ENCODE measurements around the gene TBC1D22A.

Gene TBC1D22A

GRCh38 chr22:47205081-47205491 is 442.6 kb downstream of the TBC1D22A start:
- H3K9me3 ChIP-seq (ENCODE audit: control insufficient read depth, insufficient read depth, low read length): no peaks in the 10 kb centered on the region
- no peaks in the 10 kb centered on the region for H3K36me3 ChIP-seq (ENCODE audit: insufficient read depth, low read length)
- no peak overlapping the region for H3K9ac ChIP-seq (ENCODE audit: low read depth, low read length)
- no peaks in the 10 kb centered on the region for H3K4me1 ChIP-seq (ENCODE audit: insufficient read depth, low read length)

DNA sequence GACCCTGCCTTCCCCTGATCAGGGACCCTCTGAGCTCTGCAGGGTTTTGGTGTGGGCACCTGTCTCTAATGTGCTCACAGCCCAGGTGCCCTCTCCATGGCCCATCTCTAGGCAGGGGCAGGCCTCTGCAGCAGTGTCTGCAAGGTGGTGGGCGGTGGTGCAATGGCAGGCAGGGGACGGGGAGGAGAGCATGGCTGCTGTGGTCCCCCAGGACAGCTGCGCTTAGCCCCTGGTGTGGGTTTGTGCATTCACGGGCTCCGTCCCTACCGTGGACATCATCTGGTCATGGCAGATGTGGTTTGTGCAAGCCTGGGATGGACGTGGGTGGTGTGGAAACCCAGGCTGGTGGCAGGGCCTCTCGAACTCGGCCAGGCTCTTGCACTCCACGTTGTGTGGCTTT is 443.1 kb downstream of the TBC1D22A start:
- H3K9ac ChIP-seq (ENCODE audit: low read depth, low read length): no peak overlapping the region
- H3K36me3 ChIP-seq (ENCODE audit: insufficient read depth, low read length): no peaks in the 10 kb centered on the region
- H3K4me1 ChIP-seq (ENCODE audit: insufficient read depth, low read length): no peaks in the 10 kb centered on the region
- no peaks in the 10 kb centered on the region for H3K9me3 ChIP-seq (ENCODE audit: control insufficient read depth, insufficient read depth, low read length)

DNA sequence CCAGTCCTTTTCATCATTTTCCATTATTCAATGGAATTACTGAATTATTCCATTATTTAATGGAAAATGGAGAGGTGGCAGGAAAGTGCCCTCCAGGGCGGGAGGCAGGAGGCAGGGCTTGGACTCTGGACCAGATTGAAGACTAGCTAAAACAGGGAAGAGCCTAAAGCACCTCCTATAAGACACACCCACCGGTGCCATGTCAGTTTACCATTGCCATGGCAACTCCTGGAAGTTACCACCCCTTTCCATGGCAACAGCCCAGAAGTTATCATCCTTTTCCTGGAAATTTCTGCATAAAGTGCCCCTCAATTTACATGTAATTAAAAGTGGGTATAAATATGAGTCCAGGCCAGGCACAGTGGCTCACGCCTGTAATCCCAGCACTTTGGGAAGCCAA is 443.7 kb downstream of the TBC1D22A start:
- H3K9ac ChIP-seq (ENCODE audit: low read depth, low read length): no peak overlapping the region
- no peaks in the 10 kb centered on the region for H3K9me3 ChIP-seq (ENCODE audit: control insufficient read depth, insufficient read depth, low read length)
- no peaks in the 10 kb centered on the region for H3K4me1 ChIP-seq (ENCODE audit: insufficient read depth, low read length)
- no peaks in the 10 kb centered on the region for H3K36me3 ChIP-seq (ENCODE audit: insufficient read depth, low read length)

- H3K9ac ChIP-seq (ENCODE audit: low read depth, low read length): no peak overlapping the region
- H3K36me3 ChIP-seq (ENCODE audit: insufficient read depth, low read length): no peaks in the 10 kb centered on the region
- no peaks in the 10 kb centered on the region for H3K4me1 ChIP-seq (ENCODE audit: insufficient read depth, low read length)
- H3K9me3 ChIP-seq (ENCODE audit: control insufficient read depth, insufficient read depth, low read length): no peaks in the 10 kb centered on the region
Observed at GRCh38 chr22:47206666-47207218, 444.3 kb downstream of the TBC1D22A start.

- Histone ChIP-seq H3K9me3 (ENCODE audit: control insufficient read depth, insufficient read depth, low read length) (no peaks in the 10 kb centered on the region), H3K9ac (ENCODE audit: low read depth, low read length) (no peak overlapping the region), H3K4me1 (ENCODE audit: insufficient read depth, low read length) (no peaks in the 10 kb centered on the region), H3K36me3 (ENCODE audit: insufficient read depth, low read length) (no peaks in the 10 kb centered on the region)
Observed at GRCh38 chr22:47207387-47207786, 444.9 kb downstream of the TBC1D22A start.

DNA sequence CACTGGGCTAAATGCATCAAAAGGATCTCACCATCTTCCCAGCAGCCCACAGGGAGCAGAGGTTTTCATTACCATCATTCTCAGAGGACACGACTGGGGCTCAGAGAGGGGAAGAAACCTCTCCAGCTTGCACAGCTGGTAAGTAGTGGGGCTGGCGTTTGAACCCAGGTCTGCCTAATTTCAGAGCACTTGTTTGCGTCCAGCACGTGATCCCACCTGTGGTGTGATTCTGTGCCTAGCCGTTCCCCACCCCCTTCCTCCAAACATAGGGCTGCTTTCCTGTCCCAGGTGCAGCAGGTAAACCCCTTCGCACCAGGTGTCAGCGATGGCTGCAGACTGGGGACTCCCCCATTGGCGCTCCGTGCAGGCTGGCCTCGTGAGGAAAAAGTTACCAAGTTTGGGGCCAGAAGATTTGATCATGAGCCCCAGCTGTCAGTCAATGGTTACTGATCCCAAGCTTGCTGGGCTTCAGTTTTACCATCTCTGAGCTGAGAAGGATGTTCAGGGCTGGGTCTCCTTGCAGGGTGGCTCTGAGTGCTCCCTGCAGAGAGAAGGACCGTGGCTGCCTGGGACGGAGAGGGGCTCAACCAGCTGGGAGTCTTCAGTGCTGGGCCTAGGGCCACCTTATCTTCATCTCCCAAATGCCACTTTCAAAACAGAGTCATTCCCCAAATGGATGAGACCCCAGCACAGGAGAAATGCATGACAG is 445.6 kb downstream of the TBC1D22A start:
- H3K36me3 ChIP-seq (ENCODE audit: insufficient read depth, low read length): no peaks in the 10 kb centered on the region
- no peaks in the 10 kb centered on the region for H3K4me1 ChIP-seq (ENCODE audit: insufficient read depth, low read length)
- no peak overlapping the region for H3K9ac ChIP-seq (ENCODE audit: low read depth, low read length)
- H3K9me3 ChIP-seq (ENCODE audit: control insufficient read depth, insufficient read depth, low read length): no peaks in the 10 kb centered on the region

GRCh38 chr22:47208630-47209029 is 446.2 kb downstream of the TBC1D22A start:
- Histone ChIP-seq H3K4me1 (ENCODE audit: insufficient read depth, low read length) (no peaks in the 10 kb centered on the region), H3K9ac (ENCODE audit: low read depth, low read length) (no peak overlapping the region), H3K9me3 (ENCODE audit: control insufficient read depth, insufficient read depth, low read length) (no peaks in the 10 kb centered on the region; the same call in 1 of the 2 replicates), H3K36me3 (ENCODE audit: insufficient read depth, low read length) (no peaks in the 10 kb centered on the region)

DNA sequence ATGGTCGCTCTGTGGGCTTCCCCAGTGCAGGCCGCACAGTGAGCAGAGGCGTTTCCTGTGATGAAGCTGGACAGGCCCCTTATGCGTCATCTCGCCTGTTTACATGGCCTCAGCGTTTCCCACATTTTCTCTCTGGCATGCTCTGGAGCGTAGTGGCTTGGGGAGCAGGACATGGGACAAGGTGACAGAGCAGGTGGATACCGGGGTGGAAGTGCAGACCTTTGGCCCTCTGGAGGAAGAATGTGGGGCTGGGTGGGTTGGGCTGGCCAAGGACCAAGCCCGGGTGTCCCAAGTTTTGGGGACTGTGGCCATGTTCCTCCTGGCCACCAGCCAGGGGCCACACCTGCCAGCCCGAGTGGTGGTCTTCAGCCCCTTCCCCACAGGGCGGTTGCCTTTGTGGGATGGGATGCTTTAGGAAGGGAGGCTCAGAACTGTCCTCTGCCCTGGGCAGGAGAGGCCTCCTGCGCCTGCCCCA is 446.6 kb downstream of the TBC1D22A start:
- H3K4me1 ChIP-seq (ENCODE audit: insufficient read depth, low read length): no peaks in the 10 kb centered on the region
- H3K36me3 ChIP-seq (ENCODE audit: insufficient read depth, low read length): no peaks in the 10 kb centered on the region
- no peaks in the 10 kb centered on the region; the same call in 1 of the 2 replicates for H3K9me3 ChIP-seq (ENCODE audit: control insufficient read depth, insufficient read depth, low read length)
- no peak overlapping the region for H3K9ac ChIP-seq (ENCODE audit: low read depth, low read length)

- no peaks in the 10 kb centered on the region for H3K36me3 ChIP-seq (ENCODE audit: insufficient read depth, low read length)
- no peaks in the 10 kb centered on the region for H3K4me1 ChIP-seq (ENCODE audit: insufficient read depth, low read length)
- H3K9me3 ChIP-seq (ENCODE audit: control insufficient read depth, insufficient read depth, low read length): no peaks in the 10 kb centered on the region; the same call in 1 of the 2 replicates
- H3K9ac ChIP-seq (ENCODE audit: low read depth, low read length): no peak overlapping the region
Observed at GRCh38 chr22:47209547-47210023, 447.1 kb downstream of the TBC1D22A start.

DNA sequence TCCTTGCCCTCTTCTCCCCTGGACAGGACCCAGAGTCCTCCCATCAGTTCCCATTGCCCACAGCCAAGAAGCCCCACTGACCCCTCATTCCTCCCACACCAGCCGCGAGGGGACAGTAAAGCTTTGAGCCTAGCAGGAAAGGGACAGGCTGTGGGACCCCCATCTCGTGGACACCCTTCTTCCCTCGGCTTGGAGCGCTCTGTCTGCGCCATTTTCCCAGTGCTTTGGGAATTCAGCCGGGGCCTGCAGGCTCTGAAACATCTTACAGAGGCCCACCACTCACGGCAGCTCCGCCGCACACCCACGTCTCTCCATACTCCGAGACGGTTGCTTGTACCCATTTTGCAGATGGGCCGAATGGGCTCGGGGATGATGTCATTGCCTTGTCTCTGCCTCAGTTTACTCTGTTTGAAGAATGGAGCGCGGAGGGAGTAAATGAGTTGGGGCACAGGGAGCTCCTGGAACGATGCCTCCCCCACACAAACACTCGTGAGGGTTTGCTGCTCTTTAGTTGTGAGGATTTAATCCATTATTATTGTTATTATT is 447.7 kb downstream of the TBC1D22A start:
- H3K4me1 ChIP-seq (ENCODE audit: insufficient read depth, low read length): no peaks in the 10 kb centered on the region
- H3K36me3 ChIP-seq (ENCODE audit: insufficient read depth, low read length): no peaks in the 10 kb centered on the region
- no peaks in the 10 kb centered on the region; the same call in 1 of the 2 replicates for H3K9me3 ChIP-seq (ENCODE audit: control insufficient read depth, insufficient read depth, low read length)
- H3K9ac ChIP-seq (ENCODE audit: low read depth, low read length): no peak overlapping the region

DNA sequence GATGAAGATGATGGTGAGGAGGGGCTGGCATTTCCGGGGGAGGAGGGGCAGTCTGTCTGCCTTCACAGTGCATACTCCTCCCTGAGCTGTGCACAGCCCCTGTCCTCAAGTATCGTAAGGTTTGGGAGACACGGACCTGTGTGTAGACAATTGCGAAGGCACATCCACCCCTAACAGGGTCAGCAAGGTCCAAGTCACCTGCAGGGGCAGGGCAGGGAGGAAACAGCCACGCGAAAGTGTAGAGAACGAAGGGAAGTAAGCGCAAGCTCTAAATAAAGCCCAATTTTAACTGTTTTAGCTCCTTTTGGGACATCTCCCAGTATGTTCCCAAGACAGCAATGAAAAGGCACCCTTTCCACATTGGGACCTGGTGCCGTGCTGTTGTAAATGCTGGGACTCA is 448.2 kb downstream of the TBC1D22A start:
- H3K9me3 ChIP-seq (ENCODE audit: control insufficient read depth, insufficient read depth, low read length): no peaks in the 10 kb centered on the region; the same call in 1 of the 2 replicates
- no peaks in the 10 kb centered on the region for H3K36me3 ChIP-seq (ENCODE audit: insufficient read depth, low read length)
- H3K9ac ChIP-seq (ENCODE audit: low read depth, low read length): no peak overlapping the region
- no peaks in the 10 kb centered on the region for H3K4me1 ChIP-seq (ENCODE audit: insufficient read depth, low read length)

DNA sequence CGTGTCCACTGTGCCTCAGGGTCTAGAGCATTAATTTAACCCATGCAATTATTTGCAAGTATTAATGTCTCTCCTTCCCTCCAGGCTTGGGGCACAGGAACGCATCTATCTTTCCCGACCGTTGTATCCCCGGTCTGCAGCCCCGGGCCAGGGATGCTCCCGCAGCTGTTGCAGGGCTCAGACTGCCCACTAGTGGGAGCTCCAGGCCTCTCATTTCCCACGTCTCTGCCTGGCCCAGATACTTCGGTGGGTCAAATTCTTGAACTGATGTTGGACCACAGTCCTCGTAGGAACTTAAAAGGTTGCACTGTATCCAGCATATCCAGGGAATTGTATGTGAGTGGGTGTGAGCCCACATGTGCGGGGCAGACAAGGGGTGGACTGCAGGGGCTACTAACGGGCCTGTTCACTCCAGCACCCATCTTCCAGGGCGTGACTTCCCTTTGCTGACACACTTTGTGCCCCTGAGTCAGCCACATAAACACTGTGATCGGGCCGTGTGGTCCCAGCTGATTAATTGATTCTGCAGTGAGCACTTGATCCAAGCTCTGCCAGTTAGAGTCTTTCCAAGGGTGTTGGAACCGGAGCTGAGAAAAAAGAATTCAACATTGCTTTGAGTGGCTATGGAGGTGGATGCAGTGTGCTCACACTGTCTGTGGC is 451.3 kb downstream of the TBC1D22A start:
- Histone ChIP-seq H3K9me3 (ENCODE audit: control insufficient read depth, insufficient read depth, low read length) (no peaks in the 10 kb centered on the region; the same call in 1 of the 2 replicates), H3K36me3 (ENCODE audit: insufficient read depth, low read length) (no peaks in the 10 kb centered on the region)

DNA sequence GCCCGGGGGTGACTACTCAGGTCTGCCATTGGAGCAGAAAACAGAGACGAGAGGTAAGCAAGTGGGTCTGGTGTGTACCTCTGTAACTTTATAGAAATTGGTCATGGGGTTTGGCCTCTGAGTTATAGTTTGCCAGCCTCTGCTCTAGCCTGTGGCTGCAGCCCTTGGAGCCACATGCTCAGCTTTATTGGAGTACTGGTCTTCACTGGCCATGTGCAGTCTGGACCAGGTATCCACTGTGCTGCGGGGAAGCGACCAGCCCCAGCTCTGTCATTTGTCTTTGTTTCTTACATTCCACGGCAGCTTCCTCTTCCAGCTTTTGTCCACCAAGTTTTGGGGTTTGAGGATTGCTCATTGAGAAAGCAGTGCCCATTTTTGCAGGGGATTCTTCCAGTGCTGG is 453.4 kb downstream of the TBC1D22A start:
- Histone ChIP-seq H3K4me1 (ENCODE audit: insufficient read depth, low read length) (no peaks in the 10 kb centered on the region), H3K9ac (ENCODE audit: low read depth, low read length) (no peak overlapping the region), H3K9me3 (ENCODE audit: control insufficient read depth, insufficient read depth, low read length) (no peaks in the 10 kb centered on the region; the same call in 1 of the 2 replicates), H3K36me3 (ENCODE audit: insufficient read depth, low read length) (no peaks in the 10 kb centered on the region)

More for the DNA sequence above, 451.3 kb downstream of the TBC1D22A start:
- H3K9ac ChIP-seq (ENCODE audit: low read depth, low read length): no peak overlapping the region
- no peaks in the 10 kb centered on the region for H3K4me1 ChIP-seq (ENCODE audit: insufficient read depth, low read length)

DNA sequence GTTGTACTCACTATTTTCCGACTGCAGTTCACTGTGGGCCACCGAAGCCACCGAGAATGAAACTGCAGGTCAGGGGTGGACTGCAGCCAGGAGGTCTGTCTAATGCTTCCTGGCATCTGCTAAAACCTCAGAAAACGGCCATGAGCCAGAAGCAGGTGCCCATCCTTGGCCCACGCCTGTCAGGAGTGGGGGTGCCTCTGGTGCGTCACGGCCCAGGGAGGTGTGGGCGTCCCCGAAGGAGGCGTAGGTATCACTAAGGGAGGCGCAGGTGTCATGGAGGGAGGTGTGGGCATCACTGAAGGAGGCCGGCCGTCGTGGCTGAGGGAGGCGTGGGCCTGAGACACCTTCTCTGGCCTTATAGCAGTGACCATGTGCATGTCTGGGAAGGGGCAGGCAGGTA is 456.2 kb downstream of the TBC1D22A start:
- Histone ChIP-seq H3K9ac (ENCODE audit: low read depth, low read length) (no peak overlapping the region), H3K9me3 (ENCODE audit: control insufficient read depth, insufficient read depth, low read length) (no peaks in the 10 kb centered on the region; the same call in 1 of the 2 replicates), H3K4me1 (ENCODE audit: insufficient read depth, low read length) (no peaks in the 10 kb centered on the region), H3K36me3 (ENCODE audit: insufficient read depth, low read length) (no peaks in the 10 kb centered on the region)

Measured in ES-I3 (cell line).